ENCODE results near the gene CCDC171. TPM values are rescaled to one million over a fixed set of nuclear protein-coding genes. Genes with fewer than 3 reads are reported as not detected.

CCDC171 gene
- total RNA-seq, 2 experiments from 2014 or later = 10.4 to 18.2 TPM

- Histone ChIP-seq H3K9me2 (ENCODE audit: insufficient read depth, low read length) (no peaks in the 10 kb centered on the region), H3K9me3 (ENCODE audit: low read length) (no peaks in the 10 kb centered on the region), H3K79me2 (ENCODE audit: insufficient read depth, low read depth, low read length) (no peaks in the 10 kb centered on the region), H4K20me1 (ENCODE audit: insufficient read depth, low read length) (no peaks in the 10 kb centered on the region), H2AFZ (ENCODE audit: low read length) (no peak overlapping the region), H3K4me3 (ENCODE audit: low read depth, low read length, poor library complexity, severe bottlenecking) (no peak overlapping the region), H3K4me2 (ENCODE audit: low read length) (no peak overlapping the region), H3K27ac (ENCODE audit: low read depth, low read length, poor library complexity, severe bottlenecking) (no peak overlapping the region), H3K36me3 (ENCODE audit: insufficient read depth, low read length) (no peaks in the 10 kb centered on the region), H3K4me1 (ENCODE audit: insufficient read depth, low read length, poor library complexity, severe bottlenecking) (no peaks in the 10 kb centered on the region)
- ChIA-PET POLR2A (interaction anchor here (0.5 to 0.7 kb wide), 3 partner anchors 27 to 169 kb away, joined by 3 read pairs; no protein-coding TSS in a partner anchor), CTCF (ENCODE audit: unreplicated experiment) (no interaction called here)
- TF ChIP-seq CTCF (conservative IDR thresholded peaks at IDR 0.05; ENCODE audit: low read length) (no peak), EZH2phosphoT487 (IDR thresholded peaks at IDR 0.05; ENCODE audit: borderline replicate concordance, low read depth, low read length) (no peak)
- no peak for DNase-seq (ENCODE audit: low spot score)
- intact Hi-C loops (cut with micrococcal nuclease; ENCODE audit: unreplicated experiment) = no loop called here
- BruUV-seq (replicated peaks) = no TSS peak
Measured at GRCh38 chr9:15519831-15520230, 33.0 kb upstream of the CCDC171 start.

DNA sequence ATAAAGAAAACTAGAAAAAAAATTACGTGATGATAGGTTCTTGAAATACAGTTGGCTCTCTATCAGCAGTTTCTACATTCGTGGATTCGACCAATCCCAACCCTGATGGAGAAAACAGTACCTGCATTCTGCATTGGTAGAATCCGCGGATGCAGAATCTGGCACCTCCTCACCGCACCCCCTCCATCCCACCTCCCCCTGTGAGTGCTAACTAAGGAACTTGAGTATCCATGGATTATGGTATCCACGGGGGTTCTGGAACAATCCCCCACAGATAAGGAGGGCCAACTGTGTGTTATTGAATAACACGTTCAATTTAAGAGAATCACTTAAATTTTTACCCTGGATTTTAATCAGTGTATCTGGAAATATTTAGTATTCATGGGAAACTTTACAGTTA lies 31.6 kb upstream of the CCDC171 start:
- intact Hi-C loops (cut with micrococcal nuclease; ENCODE audit: unreplicated experiment) = no loop called here
- Histone ChIP-seq H3K4me1 (ENCODE audit: insufficient read depth, low read length, poor library complexity, severe bottlenecking) (no peaks in the 10 kb centered on the region), H3K9me3 (ENCODE audit: low read length) (no peaks in the 10 kb centered on the region), H3K4me3 (ENCODE audit: low read depth, low read length, poor library complexity, severe bottlenecking) (no peak overlapping the region), H2AFZ (ENCODE audit: low read length) (no peak overlapping the region), H3K9me2 (ENCODE audit: insufficient read depth, low read length) (no peaks in the 10 kb centered on the region), H3K27ac (ENCODE audit: low read depth, low read length, poor library complexity, severe bottlenecking) (no peak overlapping the region), H3K36me3 (ENCODE audit: insufficient read depth, low read length) (no peaks in the 10 kb centered on the region), H3K79me2 (ENCODE audit: insufficient read depth, low read depth, low read length) (no peaks in the 10 kb centered on the region), H3K4me2 (ENCODE audit: low read length) (no peak overlapping the region), H4K20me1 (ENCODE audit: insufficient read depth, low read length) (no peaks in the 10 kb centered on the region)
- no TSS peak for BruUV-seq (replicated peaks)
- no peak for DNase-seq (ENCODE audit: low spot score)
- POLR2A ChIA-PET = interaction anchor here (0.6 to 0.7 kb wide), 2 partner anchors 49 to 88 kb away, joined by 3 to 4 read pairs; no protein-coding TSS in a partner anchor
- CTCF ChIA-PET (ENCODE audit: unreplicated experiment) = no interaction called here
- TF ChIP-seq EZH2phosphoT487 (IDR thresholded peaks at IDR 0.05; ENCODE audit: borderline replicate concordance, low read depth, low read length) = no peak
- TF ChIP-seq CTCF (conservative IDR thresholded peaks at IDR 0.05; ENCODE audit: low read length) = no peak

DNA sequence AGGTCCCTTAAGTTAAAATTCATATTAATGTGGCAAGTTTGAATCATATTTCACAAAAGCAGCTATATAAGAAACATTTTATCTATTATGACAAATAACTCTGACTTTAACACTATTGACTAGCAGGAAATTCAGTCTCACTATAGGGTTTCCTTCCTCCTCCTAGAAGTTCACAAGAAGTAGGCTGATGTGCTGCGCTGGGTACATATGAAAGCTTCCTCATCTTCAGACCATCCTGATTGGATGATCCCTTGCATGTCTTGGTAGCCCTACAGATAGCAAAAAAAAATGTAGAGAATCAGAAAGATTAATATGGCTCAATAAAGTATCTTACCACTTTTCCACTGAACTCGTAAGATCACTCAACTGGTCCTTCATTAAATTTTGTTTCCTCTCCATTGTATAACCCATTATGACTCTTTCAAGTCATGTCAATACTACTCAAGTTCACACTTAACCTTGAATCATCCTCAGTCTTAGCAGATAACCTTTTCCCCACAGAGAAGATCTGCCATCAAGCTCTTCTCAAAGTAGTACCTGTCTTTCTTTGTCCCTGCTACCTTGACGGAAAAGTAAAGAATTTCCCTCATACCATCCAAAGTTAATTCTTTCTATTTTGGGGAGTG lies 30.6 kb upstream of the CCDC171 start:
- Histone ChIP-seq H3K9me2 (ENCODE audit: insufficient read depth, low read length) (no peaks in the 10 kb centered on the region), H3K27ac (ENCODE audit: low read depth, low read length, poor library complexity, severe bottlenecking) (no peak overlapping the region), H3K9me3 (ENCODE audit: low read length) (no peaks in the 10 kb centered on the region), H3K4me3 (ENCODE audit: low read depth, low read length, poor library complexity, severe bottlenecking) (no peak overlapping the region), H3K4me2 (ENCODE audit: low read length) (no peak overlapping the region), H2AFZ (ENCODE audit: low read length) (no peak overlapping the region), H4K20me1 (ENCODE audit: insufficient read depth, low read length) (no peaks in the 10 kb centered on the region), H3K36me3 (ENCODE audit: insufficient read depth, low read length) (no peaks in the 10 kb centered on the region), H3K4me1 (ENCODE audit: insufficient read depth, low read length, poor library complexity, severe bottlenecking) (no peaks in the 10 kb centered on the region), H3K79me2 (ENCODE audit: insufficient read depth, low read depth, low read length) (no peaks in the 10 kb centered on the region)
- ChIA-PET POLR2A (interaction anchor here (0.6 to 1.1 kb wide), 4 partner anchors 9 to 81 kb away, joined by 3 to 12 read pairs (median 4); no protein-coding TSS in a partner anchor), CTCF (ENCODE audit: unreplicated experiment) (no interaction called here)
- DNase-seq (ENCODE audit: low spot score) = no peak
- no TSS peak for BruUV-seq (replicated peaks)
- intact Hi-C loops (cut with micrococcal nuclease; ENCODE audit: unreplicated experiment) = no loop called here
- TF ChIP-seq EZH2phosphoT487 (IDR thresholded peaks at IDR 0.05; ENCODE audit: borderline replicate concordance, low read depth, low read length) (no peak), CTCF (conservative IDR thresholded peaks at IDR 0.05; ENCODE audit: low read length) (no peak)
